AG10803 (cell line): ENCODE data around the gene KRTAP10-9.
A peak's percentile ranks its signal among the peaks of the same experiment; 100 is the strongest.

Experiments used
- DNase-seq: peaks from one replicate; pipeline ENCODE4 v3.0.0; 2010; ENCODE audit warnings: low read depth
- H3K4me3 ChIP-seq: 2 replicates; pipeline ENCODE4 v1.5.1; 2011; ENCODE audit warnings: mild to moderate bottlenecking, low read length, control low read depth
- TF ChIP-seq, protein P1 (sequence below): conservative IDR thresholded peaks from 2 replicates; pipeline ENCODE4 v1.5.1; 2011; ENCODE audit warnings: mild to moderate bottlenecking, low read length, control low read depth, inconsistent platforms

Gene KRTAP10-9

DNA sequence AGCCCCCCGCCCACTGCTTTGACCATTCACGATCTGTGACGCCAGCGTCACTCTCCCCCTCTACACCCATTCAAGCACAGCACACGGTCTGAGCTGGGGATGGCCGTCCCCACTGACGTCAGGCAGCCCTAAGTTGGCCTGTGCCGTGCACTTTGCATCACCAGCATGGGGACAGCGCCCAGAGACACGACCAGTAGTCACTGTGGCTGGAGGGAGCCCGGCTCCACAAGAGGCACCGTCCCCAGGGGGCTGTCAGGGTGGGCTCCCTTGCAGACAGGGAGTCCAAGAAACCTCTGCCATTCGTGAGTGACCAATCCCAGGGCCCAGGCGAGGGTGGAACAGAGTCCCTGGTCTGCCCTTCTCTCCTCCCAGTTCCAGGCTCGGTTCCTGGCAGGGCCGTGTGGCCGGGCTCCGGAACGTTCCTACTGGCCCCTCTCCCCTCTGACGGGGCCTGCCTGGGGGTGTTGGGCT lies 12.7 kb upstream of the KRTAP10-9 start:
- no peak overlapping the region for H3K4me3 ChIP-seq
- TF ChIP-seq, protein P1, sequence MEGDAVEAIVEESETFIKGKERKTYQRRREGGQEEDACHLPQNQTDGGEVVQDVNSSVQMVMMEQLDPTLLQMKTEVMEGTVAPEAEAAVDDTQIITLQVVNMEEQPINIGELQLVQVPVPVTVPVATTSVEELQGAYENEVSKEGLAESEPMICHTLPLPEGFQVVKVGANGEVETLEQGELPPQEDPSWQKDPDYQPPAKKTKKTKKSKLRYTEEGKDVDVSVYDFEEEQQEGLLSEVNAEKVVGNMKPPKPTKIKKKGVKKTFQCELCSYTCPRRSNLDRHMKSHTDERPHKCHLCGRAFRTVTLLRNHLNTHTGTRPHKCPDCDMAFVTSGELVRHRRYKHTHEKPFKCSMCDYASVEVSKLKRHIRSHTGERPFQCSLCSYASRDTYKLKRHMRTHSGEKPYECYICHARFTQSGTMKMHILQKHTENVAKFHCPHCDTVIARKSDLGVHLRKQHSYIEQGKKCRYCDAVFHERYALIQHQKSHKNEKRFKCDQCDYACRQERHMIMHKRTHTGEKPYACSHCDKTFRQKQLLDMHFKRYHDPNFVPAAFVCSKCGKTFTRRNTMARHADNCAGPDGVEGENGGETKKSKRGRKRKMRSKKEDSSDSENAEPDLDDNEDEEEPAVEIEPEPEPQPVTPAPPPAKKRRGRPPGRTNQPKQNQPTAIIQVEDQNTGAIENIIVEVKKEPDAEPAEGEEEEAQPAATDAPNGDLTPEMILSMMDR, result no peak
- no peak for DNase-seq

GRCh38 chr21:44614961-44615391 lies 11.9 kb upstream of the KRTAP10-9 start:
- H3K4me3 ChIP-seq, result no peak overlapping the region
- TF ChIP-seq, protein P1, result no peak
- no peak for DNase-seq

- DNase-seq, result no peak
- TF ChIP-seq, protein P1, result no peak
- H3K4me3 ChIP-seq, result no peak overlapping the region
Measured at GRCh38 chr21:44615466-44615865, 11.4 kb upstream of the KRTAP10-9 start.

DNA sequence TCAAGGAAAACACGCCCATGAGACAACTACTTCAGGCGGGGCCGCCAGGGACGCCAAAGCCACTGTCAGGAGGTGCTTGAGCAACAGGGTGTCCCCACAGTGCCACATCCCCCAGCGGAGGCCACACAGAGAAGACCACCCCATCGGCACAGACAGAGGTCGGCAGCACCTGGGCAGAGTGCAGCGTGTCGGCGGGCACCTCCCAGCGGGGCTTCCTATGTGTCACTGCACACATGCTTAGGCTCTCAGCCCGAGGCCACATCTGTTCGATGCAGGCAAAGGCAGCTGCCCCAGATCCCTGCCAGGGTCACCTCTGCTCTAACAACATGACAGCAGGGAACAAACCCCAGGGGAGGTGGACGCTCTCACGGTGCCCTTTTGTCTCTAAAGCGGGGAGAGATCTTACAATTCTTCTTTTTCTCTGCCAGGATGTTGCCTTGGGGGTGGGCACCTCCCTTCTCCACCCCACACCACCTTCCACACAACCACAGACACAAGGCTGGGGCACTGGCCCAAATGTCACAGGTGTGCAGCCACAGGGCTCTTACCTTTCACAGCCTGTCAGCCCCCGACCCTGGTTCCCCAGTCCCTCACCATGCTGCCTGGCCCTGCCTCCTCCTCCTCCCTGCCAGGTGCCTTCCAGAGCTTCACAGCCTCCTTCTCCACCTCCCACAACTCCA lies 10.8 kb upstream of the KRTAP10-9 start:
- TF ChIP-seq, protein P1, result no peak
- DNase-seq, result no peak
- no peak overlapping the region for H3K4me3 ChIP-seq

DNA sequence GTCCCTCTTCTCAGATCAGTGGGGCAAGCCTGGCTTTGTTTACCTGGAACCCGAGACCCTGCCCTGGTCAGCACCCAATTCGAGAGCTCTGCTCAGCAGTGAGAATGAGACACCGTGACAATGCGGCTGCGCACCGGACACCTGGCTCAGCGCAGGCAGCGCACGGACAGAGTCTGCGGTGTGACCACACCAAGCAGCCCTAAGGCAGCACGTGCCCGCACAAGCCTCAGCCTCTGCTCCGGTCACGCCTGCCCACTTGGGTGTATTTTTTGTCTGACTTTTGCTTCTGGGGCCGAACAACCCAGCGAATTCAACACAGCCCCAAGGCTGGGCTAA lies 10.3 kb upstream of the KRTAP10-9 start:
- TF ChIP-seq, protein P1, result no peak
- H3K4me3 ChIP-seq, result no peak overlapping the region
- no peak for DNase-seq

DNA sequence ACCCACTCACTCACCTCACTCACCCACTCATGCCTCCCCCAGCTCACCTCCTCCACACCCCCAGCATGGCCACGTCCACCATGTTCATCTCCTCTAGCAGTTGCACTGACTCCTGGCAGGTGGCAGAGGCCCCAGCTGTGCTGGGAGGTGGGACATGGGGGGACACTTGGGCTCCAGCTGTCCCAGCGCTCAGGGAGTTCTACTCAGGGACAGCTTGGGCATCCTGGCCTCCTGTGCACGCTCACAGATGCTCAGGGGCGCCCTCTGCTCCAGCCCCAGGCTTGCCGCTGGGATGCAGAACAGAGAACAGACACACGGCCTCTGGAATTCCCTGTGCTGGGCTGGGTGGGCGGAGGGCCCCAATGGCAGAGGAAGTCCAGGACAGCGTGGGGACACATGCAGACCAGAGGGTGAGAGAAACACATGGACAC lies 9.8 kb upstream of the KRTAP10-9 start:
- DNase-seq, result no peak
- TF ChIP-seq, protein P1, result no peak
- no peak overlapping the region for H3K4me3 ChIP-seq

- H3K4me3 ChIP-seq, result no peak overlapping the region
- peak; percentile 15 for DNase-seq
- TF ChIP-seq, protein P1, result peak; percentile 22; the same call in 1 of the 2 replicates
Measured at GRCh38 chr21:44618504-44618903, 8.4 kb upstream of the KRTAP10-9 start.
